T-helper 22 cell (primary cell): ENCODE measurements around the gene SEC14L2.

Source experiments
- DNase-seq: peaks from one replicate; pipeline ENCODE4 v3.0.0-alpha.2; 2020; ENCODE audit warnings: low read depth

The SEC14L2 gene

GRCh38 chr22:30396871-30397655 is at the start of gene SEC14L2:
Gene SEC14L2, plus strand, starts transcription at chr22:30397018. Its CDS starts 99 bp downstream, at chr22:30397117.
- DNase-seq: peak; percentile 49

DNA sequence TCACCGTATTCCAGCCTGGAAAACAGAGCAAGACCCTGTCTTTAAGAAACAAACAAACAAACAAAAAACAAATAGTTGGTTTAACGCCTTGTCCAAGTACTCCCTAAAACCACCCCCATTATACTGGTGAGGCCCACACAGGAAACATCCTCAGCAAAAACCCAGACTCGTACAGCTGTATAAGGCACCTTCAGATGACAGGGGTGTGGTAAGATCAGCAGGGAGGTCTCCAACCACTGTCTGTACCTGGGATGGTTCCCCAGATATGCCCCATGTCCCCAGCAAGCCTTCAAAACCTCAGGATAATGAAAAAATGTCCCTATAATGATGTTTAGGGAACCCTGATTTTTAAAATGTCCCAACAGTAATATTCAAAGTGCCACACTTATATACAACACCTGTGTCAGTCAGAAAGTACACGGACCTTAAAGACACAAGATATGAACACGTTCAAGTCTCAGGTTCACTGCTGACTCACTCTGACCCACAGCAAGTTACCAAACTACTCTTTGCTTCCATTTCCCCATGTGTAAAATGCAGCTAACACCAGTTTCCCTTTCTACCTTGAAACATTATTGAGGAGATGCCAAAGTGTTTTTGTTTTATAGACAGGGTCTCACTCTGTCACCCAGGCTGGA is 49.4 kb upstream of the SEC14L2 start:
- DNase-seq: no peak

DNA sequence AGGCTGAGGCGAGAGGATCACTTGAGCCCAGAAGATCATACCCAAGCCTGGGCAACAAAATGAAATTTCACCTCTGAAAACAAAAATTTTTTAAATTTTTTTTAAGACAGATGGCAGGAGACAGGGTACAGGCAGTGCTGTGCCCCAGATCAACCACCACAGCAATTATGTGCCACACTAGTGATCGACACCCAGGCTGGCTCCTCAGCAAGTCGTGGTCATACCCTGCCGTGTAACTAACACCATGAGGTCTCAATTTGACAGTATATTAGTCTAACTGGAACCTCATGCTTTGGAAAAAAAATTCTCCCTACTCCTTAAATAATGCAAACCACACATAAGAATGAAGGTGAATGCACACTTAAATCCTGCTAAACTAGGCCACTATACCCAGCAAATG is 48.4 kb upstream of the SEC14L2 start:
- no peak for DNase-seq

DNA sequence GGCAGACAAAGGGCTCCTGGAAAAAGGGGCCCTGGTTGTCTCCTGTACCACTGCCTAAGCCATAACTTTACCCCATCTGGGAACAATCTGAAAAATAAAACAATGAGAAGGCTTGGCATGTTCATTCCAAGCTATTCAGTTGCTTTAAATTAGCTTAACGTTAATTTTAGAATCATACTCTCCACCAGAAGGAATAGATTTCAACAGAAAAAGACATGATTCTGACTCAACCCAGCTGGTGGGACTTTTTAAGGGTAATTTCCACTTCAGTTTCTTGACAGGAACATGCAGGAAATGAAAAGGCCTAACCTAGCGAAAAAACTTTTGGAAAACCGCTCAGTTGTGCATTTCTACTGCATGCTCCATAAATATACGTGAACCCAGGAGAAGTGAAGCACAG is 48.0 kb upstream of the SEC14L2 start:
- DNase-seq: no peak

DNA sequence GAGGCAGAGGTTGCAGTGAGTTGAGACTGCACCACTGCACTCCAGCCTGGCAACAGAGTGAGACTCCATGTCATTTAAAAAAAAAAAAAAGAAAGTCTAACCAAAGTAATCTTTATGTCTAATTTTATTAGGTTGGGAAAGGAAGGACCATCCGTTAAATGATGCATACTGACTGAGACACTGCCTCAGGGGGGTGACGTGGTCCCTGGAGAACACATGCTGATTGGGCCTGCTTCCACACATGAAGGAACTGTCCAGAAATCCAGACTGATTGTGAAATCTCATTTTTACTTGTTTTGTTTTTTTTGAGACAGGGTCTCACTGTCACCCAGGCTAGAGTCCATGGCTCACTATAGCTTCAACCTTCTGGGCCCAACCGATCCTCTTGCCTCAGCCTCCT is 45.6 kb upstream of the SEC14L2 start:
- no peak for DNase-seq

DNA sequence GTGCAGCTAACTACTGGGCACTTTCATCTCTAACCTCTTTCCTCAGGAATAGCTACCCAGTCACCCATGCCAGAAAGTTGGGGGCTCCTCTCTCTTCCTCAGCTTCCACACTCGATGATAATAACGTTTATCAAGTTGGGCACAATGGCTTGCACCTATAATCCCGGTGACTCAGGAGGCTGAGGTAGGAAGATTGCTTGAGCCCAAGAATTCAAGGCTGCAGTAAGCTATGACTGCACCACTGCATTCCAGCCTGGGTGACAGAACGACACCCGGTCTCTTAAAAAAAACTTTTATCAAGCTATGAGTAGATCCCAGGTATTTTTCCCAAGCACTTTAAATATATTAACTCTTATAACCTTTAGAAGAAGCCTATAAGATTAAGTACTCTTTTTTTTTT is 42.2 kb upstream of the SEC14L2 start:
- DNase-seq: no peak

- peak; percentile 79 for DNase-seq
Observed at GRCh38 chr22:30356449-30357235, 40.2 kb upstream of the SEC14L2 start, which contains the start of the genes CCDC157 and SF3A1. Gene CCDC157, plus strand, starts transcription at chr22:30357007. Its CDS starts 8,994 bp downstream, at chr22:30366001. Gene SF3A1, minus strand, starts transcription at chr22:30356894. Its CDS starts 102 bp downstream, at chr22:30356792.

GRCh38 chr22:30357236-30357570 is 39.6 kb upstream of the SEC14L2 start:
- no peak for DNase-seq

GRCh38 chr22:30357650-30358215 is 39.1 kb upstream of the SEC14L2 start:
- DNase-seq: no peak

GRCh38 chr22:30358541-30358940 is 38.3 kb upstream of the SEC14L2 start:
- no peak for DNase-seq

DNA sequence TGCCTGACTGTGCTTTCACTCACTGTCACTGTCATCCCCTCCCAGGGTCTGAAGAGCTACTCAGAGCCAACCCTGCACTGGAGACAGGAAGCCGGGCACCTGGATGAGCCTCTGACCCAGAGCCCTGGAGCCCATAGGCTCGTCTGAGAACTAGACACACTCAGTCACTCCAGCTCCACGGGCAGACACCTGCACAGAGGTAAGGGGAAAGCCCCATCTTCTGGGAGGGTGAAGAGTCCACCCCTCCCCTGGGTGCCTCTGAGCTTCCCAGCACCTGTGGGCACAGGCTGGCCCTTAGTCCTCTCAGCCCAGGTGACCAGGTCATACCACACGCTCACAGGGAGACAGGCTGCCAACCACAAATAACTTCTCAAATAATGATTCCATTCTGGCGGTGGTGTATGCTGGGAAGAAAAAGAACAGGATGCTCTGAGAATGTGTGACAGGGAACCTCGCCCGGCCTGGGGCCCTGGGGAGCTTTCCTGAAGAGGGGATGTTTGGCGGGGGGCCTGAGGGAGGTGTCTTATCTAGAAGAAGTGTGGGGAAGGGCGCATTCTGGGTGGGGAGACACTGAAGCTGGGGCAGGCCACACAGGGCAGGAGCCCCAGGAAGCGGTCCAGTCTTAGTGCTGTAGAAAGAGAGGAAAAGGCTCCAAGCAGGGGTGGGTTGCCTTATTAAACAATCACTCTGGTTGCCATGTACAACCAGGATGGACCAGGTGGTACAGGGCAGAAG is 34.7 kb upstream of the SEC14L2 start:
- no peak for DNase-seq

- DNase-seq: no peak
Observed at GRCh38 chr22:30362651-30363281, 34.1 kb upstream of the SEC14L2 start.

DNA sequence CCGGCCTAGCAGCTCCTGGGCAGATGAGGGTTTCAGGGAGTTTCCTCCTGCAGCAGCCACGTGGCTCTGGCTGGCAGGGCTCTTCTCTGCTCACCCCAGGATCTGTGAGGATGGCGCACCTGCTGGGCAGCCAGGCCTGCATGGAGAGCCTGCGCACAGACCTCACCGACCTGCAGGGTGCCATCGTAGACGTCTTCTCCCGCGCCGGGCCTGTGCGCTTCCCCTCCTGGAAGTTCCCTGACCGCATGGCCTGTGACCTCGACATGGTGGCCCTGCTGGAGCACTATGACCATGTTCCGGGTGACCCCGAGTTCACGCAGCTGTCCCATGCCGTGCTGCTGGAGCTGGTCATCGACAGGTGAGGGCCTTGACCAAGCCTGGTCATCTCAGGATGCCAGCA is 30.9 kb upstream of the SEC14L2 start:
- no peak for DNase-seq

- DNase-seq: no peak
Observed at GRCh38 chr22:30368420-30368819, 28.4 kb upstream of the SEC14L2 start.

DNA sequence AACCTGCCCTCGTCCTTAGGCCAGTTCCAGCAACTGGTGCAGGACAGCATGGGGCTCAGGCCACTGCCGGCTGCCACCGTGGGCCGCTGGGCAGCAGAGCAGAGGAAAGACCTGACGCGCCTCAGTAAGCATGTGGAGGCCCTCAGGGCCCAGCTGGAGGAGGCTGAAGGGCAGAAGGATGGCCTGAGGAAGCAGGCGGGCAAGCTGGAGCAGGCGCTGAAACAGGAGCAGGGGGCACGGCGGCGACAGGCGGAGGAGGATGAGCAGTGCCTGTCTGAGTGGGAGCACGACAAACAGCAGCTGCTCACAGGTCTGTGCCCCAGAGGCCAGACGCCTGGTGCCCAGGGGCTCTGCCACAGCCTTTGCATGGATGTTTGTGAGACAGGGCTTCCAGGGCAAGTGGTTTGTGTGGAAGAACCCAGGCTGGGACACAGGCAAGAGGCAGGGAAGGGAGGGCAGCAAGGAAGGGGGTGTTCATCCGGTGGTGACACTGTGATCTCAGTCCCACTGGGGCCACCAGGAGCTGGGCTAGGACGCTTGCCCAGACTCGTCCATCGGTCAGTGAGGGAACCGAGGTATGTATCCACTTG is 26.1 kb upstream of the SEC14L2 start:
- no peak for DNase-seq

DNA sequence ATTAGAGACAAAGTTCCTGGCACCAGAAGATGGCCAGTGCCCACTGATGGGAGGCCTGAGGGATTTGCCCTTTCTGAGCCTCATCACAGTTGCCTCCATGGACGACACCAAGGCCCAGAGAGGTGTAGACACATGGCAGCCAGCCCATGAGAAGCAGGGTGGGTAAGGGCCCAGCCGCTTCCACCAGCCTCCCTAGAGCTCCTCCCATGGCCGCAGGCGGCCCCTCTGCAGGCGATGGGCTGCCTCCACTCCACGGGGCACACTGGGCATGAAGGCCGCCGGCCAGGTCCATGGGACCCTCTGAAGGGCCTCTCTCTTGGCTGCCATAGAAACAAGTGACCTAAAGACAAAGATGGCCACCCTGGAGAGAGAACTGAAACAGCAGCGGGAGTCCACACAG is 25.5 kb upstream of the SEC14L2 start:
- no peak for DNase-seq

GRCh38 chr22:30371981-30372380 is 24.8 kb upstream of the SEC14L2 start:
- DNase-seq: no peak

DNA sequence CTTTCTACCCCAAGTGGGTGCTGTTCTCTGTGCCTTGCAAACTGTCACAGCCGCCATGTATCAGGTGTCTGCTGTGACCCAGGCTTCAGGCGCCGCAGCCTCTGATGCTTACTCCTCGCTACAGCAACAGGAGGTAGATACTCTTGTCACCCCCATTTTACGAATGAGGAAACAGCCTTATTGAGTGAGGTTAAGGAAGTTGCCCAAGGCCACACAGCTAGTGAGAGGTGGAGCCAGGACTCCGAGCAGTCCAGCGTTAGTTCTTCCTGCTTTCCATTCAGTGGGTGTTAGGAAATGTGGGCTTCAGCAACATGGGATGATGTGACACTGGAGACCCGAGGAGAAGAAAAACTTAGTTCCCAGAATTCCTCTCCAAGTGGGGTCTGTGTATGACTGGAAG is 23.9 kb upstream of the SEC14L2 start:
- no peak for DNase-seq

- DNase-seq: no peak
Observed at GRCh38 chr22:30373331-30374325, 23.2 kb upstream of the SEC14L2 start.
